NCI-H146 (cell line): ENCODE measurements around the gene ZNF227.
"Not testable (repeated sequence)": the region's sequence is repeated elsewhere in the genome, so short reads cannot be mapped to it uniquely, and the experiment has no call there.

Experiments
- DNase-seq: peaks from one replicate; lab custom pipeline; 2025; lab: John Stamatoyannopoulos, UW

ZNF227 gene

GRCh38 chr19:44212250-44212865 lies at the start of gene ZNF227:
Gene ZNF227 (plus strand): TSS chr19:44212532. CDS start chr19:44217793, 5,261 bp downstream.
- DNase-seq, result peak; percentile 97

- no peak for DNase-seq
Measured at GRCh38 chr19:44163789-44164188, 48.5 kb upstream of the ZNF227 start.

GRCh38 chr19:44164327-44164672 lies 48.0 kb upstream of the ZNF227 start:
- DNase-seq, result no peak

- DNase-seq, result peak; percentile 99
Measured at GRCh38 chr19:44164673-44165512, 47.4 kb upstream of the ZNF227 start, which contains the start of gene ZNF226. Gene ZNF226 (plus strand): TSS chr19:44165100. CDS start chr19:44170081, 4,981 bp downstream.

- not testable (repeated sequence) for DNase-seq
Measured at GRCh38 chr19:44170660-44171059, 41.7 kb upstream of the ZNF227 start.

GRCh38 chr19:44176590-44176989 lies 35.7 kb upstream of the ZNF227 start:
- no peak for DNase-seq

GRCh38 chr19:44180968-44181367 lies 31.4 kb upstream of the ZNF227 start:
- DNase-seq, result no peak

- DNase-seq, result no peak
Measured at GRCh38 chr19:44182145-44182544, 30.2 kb upstream of the ZNF227 start.

- no peak for DNase-seq
Measured at GRCh38 chr19:44190020-44190419, 22.3 kb upstream of the ZNF227 start.

- no peak for DNase-seq
Measured at GRCh38 chr19:44192127-44192526, 20.2 kb upstream of the ZNF227 start.

GRCh38 chr19:44196772-44197171 lies 15.6 kb upstream of the ZNF227 start:
- DNase-seq, result no peak

GRCh38 chr19:44202470-44202869 lies 9.9 kb upstream of the ZNF227 start:
- no peak for DNase-seq

- no peak for DNase-seq
Measured at GRCh38 chr19:44202974-44203373, 9.4 kb upstream of the ZNF227 start.

GRCh38 chr19:44203877-44204276 lies 8.5 kb upstream of the ZNF227 start:
- DNase-seq, result not testable (repeated sequence)

GRCh38 chr19:44204772-44205171 lies 7.6 kb upstream of the ZNF227 start:
- DNase-seq, result no peak

- peak; percentile 92 for DNase-seq
Measured at GRCh38 chr19:44207126-44207803, 5.1 kb upstream of the ZNF227 start.

GRCh38 chr19:44212866-44213346 lies 574 bp downstream of the ZNF227 start:
- peak; percentile 37 for DNase-seq

GRCh38 chr19:44219926-44220325 lies 7.6 kb downstream of the ZNF227 start:
- DNase-seq, result not testable (repeated sequence)

- DNase-seq, result not testable (repeated sequence)
Measured at GRCh38 chr19:44220761-44221160, 8.4 kb downstream of the ZNF227 start.

GRCh38 chr19:44221291-44221690 lies 9.0 kb downstream of the ZNF227 start:
- DNase-seq, result not testable (repeated sequence)

- no peak for DNase-seq
Measured at GRCh38 chr19:44228318-44228717, 16.0 kb downstream of the ZNF227 start.

GRCh38 chr19:44232867-44233266 lies 20.5 kb downstream of the ZNF227 start:
- DNase-seq, result no peak

GRCh38 chr19:44236384-44236783 lies 24.1 kb downstream of the ZNF227 start:
- no peak for DNase-seq
